ENCODE measurements around the gene PPA2.

DNA sequence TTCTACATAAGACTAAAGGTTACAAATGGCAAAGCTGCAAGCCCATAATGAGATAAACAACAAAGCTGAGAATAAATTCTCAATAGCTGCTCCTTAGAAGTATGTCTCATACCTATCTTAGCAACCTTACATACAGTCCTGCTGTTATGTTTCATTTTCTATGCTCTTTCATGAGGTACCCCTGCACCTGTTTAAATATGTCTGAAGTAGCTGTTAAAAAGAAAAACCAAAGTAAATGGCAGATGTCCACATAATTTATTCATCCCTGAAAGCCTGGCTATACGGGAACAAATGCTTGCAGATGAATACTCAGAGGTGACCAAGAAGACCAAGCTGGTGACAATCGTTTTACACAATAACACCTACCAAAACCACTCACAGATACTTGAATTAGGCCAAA, 22.5 kb downstream of the PPA2 start:
- TF ChIP-seq, protein P1, sequence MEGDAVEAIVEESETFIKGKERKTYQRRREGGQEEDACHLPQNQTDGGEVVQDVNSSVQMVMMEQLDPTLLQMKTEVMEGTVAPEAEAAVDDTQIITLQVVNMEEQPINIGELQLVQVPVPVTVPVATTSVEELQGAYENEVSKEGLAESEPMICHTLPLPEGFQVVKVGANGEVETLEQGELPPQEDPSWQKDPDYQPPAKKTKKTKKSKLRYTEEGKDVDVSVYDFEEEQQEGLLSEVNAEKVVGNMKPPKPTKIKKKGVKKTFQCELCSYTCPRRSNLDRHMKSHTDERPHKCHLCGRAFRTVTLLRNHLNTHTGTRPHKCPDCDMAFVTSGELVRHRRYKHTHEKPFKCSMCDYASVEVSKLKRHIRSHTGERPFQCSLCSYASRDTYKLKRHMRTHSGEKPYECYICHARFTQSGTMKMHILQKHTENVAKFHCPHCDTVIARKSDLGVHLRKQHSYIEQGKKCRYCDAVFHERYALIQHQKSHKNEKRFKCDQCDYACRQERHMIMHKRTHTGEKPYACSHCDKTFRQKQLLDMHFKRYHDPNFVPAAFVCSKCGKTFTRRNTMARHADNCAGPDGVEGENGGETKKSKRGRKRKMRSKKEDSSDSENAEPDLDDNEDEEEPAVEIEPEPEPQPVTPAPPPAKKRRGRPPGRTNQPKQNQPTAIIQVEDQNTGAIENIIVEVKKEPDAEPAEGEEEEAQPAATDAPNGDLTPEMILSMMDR (IDR thresholded peaks at IDR 0.05), result no peak
- TF ChIP-seq POLR2A (IDR thresholded peaks at IDR 0.05) (no peak), EP300 (IDR thresholded peaks at IDR 0.05) (no peak), POLR2AphosphoS5 (IDR thresholded peaks at IDR 0.05) (no peak)

Data from upper lobe of left lung (tissue), 4 donors.